ENCODE results near the gene LCP1. TPM values are rescaled to one million over a fixed set of nuclear protein-coding genes. Genes with fewer than 3 reads are reported as not detected.
"Not testable (repeated sequence)": the region's sequence is repeated elsewhere in the genome, so short reads cannot be mapped to it uniquely, and the experiment has no call there.

Gene LCP1
- total RNA-seq, 1 experiment from 2014 or later: 32.1 TPM

DNA sequence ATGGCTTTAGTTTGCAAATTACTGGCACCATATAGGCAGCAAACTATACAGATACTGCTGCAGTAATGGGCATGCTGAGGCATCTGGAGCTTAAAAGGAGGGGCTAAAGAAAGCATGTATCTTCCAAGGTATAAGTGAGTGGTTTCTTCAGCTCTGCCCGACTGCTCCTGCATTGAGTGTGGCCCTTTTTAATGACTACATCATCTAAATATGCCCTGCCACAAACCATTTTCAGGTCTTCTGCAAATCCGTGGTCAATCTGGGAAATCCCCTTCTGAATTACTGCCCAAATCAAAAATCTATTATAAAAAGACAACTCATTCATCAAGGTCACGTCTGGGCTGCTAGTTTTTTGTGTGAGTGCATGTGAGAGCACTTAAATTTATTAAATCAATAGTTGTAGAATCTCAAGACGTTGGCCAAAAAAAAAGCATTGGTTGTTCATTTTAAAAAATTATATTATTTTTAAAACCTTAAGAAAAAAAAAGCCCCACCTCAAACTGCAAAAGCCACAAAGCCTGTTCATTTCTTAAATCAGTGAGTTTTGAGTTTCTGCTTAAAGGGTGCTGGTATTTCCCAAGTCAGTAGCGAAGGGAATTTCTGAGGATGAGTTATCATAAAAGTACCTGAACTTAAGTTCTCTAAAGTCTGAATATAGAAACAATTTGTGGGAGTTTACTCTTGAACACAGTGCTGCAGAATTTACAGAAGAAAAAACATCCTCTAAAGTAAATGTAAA is 16.3 kb downstream of the LCP1 start:
- H3K36me3 Mint-ChIP-seq (ENCODE audit: insufficient read depth, unreplicated experiment): no peaks in the 10 kb centered on the region
- H3K27me3 ChIP-seq (replicated peaks; ENCODE audit: control insufficient read depth, insufficient read depth, low read length): no peaks in the 10 kb centered on the region
- TF ChIP-seq, protein P1, sequence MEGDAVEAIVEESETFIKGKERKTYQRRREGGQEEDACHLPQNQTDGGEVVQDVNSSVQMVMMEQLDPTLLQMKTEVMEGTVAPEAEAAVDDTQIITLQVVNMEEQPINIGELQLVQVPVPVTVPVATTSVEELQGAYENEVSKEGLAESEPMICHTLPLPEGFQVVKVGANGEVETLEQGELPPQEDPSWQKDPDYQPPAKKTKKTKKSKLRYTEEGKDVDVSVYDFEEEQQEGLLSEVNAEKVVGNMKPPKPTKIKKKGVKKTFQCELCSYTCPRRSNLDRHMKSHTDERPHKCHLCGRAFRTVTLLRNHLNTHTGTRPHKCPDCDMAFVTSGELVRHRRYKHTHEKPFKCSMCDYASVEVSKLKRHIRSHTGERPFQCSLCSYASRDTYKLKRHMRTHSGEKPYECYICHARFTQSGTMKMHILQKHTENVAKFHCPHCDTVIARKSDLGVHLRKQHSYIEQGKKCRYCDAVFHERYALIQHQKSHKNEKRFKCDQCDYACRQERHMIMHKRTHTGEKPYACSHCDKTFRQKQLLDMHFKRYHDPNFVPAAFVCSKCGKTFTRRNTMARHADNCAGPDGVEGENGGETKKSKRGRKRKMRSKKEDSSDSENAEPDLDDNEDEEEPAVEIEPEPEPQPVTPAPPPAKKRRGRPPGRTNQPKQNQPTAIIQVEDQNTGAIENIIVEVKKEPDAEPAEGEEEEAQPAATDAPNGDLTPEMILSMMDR (IDR thresholded peaks at IDR 0.05; ENCODE audit: insufficient read depth in 1 of 2, low read depth in 1 of 2, low read length in 1 of 2, severe bottlenecking in 1 of 2, unreplicated experiment in 1 of 2): no peak
- no peaks in the 10 kb centered on the region for H3K9me3 Mint-ChIP-seq (ENCODE audit: unreplicated experiment)
- no peak overlapping the region for H3K4me3 ChIP-seq (ENCODE audit: low read depth, low read length)
- no peak overlapping the region for H3K4me3 Mint-ChIP-seq (ENCODE audit: unreplicated experiment)
- DNase-seq: no peak
- H3K27ac Mint-ChIP-seq (ENCODE audit: unreplicated experiment): no peak overlapping the region
- ChIA-PET CTCF (no interaction called here), POLR2A (no interaction called here)
- no peaks in the 10 kb centered on the region for H3K4me1 Mint-ChIP-seq (ENCODE audit: low read depth, unreplicated experiment)
- H3K4me1 ChIP-seq: no peaks in the 10 kb centered on the region
- H3K36me3 ChIP-seq (ENCODE audit: control insufficient read depth, insufficient read depth, low read length): no peaks in the 10 kb centered on the region
- intact Hi-C loops (cut with micrococcal nuclease; ENCODE audit: unreplicated experiment): no loop called here
- H3K9me3 ChIP-seq: no peaks in the 10 kb centered on the region
- BruUV-seq (replicated peaks): no TSS peak
- H3K27me3 Mint-ChIP-seq (ENCODE audit: insufficient read depth, unreplicated experiment): peaks cover 5% of the 10 kb centered on the region

DNA sequence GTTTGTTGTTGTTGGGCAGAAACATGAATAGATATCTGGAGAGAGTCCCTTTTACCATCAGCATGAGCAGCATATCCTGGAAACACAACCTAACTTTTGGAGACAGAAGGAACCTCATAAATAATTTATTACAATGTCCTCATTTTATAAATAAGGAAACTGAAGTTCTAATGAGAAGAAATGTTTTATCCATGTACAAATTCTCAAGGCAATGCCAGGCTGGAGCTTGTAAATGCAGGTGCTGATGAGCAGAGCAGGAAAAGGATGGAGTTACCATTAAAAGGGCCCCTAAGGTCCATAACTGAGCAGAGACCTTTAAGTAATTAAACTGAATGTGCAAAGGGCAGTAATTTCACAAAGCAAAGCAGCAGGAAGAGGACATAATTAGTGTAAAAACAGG is 17.3 kb downstream of the LCP1 start:
- no peaks in the 10 kb centered on the region for H3K4me1 Mint-ChIP-seq (ENCODE audit: low read depth, unreplicated experiment)
- ChIA-PET CTCF (no interaction called here), POLR2A (no interaction called here)
- no peak for DNase-seq
- Histone ChIP-seq H3K27me3 (replicated peaks; ENCODE audit: control insufficient read depth, insufficient read depth, low read length) (no peaks in the 10 kb centered on the region), H3K36me3 (ENCODE audit: control insufficient read depth, insufficient read depth, low read length) (no peaks in the 10 kb centered on the region), H3K4me1 (no peaks in the 10 kb centered on the region), H3K4me3 (ENCODE audit: low read depth, low read length) (no peak overlapping the region), H3K9me3 (no peaks in the 10 kb centered on the region)
- H3K36me3 Mint-ChIP-seq (ENCODE audit: insufficient read depth, unreplicated experiment): no peaks in the 10 kb centered on the region
- TF ChIP-seq, protein P1 (IDR thresholded peaks at IDR 0.05; ENCODE audit: insufficient read depth in 1 of 2, low read depth in 1 of 2, low read length in 1 of 2, severe bottlenecking in 1 of 2, unreplicated experiment in 1 of 2): no peak
- peaks cover 5% of the 10 kb centered on the region for H3K27me3 Mint-ChIP-seq (ENCODE audit: insufficient read depth, unreplicated experiment)
- H3K9me3 Mint-ChIP-seq (ENCODE audit: unreplicated experiment): no peaks in the 10 kb centered on the region
- H3K27ac Mint-ChIP-seq (ENCODE audit: unreplicated experiment): no peak overlapping the region
- intact Hi-C loops (cut with micrococcal nuclease; ENCODE audit: unreplicated experiment): loop anchor here (5.0 kb wide), 2 partner anchors 123 to 158 kb away; no protein-coding TSS in a partner anchor
- no TSS peak for BruUV-seq (replicated peaks)
- H3K4me3 Mint-ChIP-seq (ENCODE audit: unreplicated experiment): no peak overlapping the region

DNA sequence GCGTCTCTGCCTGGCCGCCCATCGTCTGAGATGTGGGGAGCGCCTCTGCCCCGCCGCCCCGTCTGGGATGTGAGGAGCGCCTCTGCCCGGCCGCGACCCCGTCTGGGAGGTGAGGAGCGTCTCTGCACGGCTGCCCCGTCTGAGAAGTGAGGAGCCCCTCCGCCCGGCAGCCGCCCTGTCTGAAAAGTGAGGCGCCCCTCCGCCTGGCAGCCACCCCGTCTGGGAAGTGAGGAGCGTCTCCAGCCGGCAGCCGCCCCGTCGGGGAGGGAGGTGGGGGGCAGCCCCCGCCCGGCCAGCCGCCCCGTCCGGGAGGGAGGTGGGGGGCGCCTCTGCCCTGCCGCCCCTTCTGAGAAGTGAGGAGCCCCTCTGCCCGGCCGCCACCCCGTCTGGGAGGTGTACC is 19.2 kb downstream of the LCP1 start:
- H3K4me3 ChIP-seq (ENCODE audit: low read depth, low read length); DNase-seq; H3K4me3 Mint-ChIP-seq (ENCODE audit: unreplicated experiment); H3K36me3 ChIP-seq (ENCODE audit: control insufficient read depth, insufficient read depth, low read length); H3K36me3 Mint-ChIP-seq (ENCODE audit: insufficient read depth, unreplicated experiment); H3K9me3 Mint-ChIP-seq (ENCODE audit: unreplicated experiment); H3K4me1 Mint-ChIP-seq (ENCODE audit: low read depth, unreplicated experiment); BruUV-seq (replicated peaks); H3K27ac Mint-ChIP-seq (ENCODE audit: unreplicated experiment); H3K27me3 ChIP-seq (replicated peaks; ENCODE audit: control insufficient read depth, insufficient read depth, low read length); H3K27me3 Mint-ChIP-seq (ENCODE audit: insufficient read depth, unreplicated experiment); H3K4me1 ChIP-seq; H3K9me3 ChIP-seq; POLR2A ChIA-PET: not testable (repeated sequence)
- intact Hi-C loops (cut with micrococcal nuclease; ENCODE audit: unreplicated experiment): loop anchor here (5.0 kb wide), 2 partner anchors 125 to 160 kb away; no protein-coding TSS in a partner anchor
- CTCF ChIA-PET: interaction anchor here (0.5 kb wide), 1 partner anchor 337 kb away, joined by 3 read pairs; no protein-coding TSS in a partner anchor
